Measurements from ENCODE around the gene CCDC186.

The CCDC186 gene

DNA sequence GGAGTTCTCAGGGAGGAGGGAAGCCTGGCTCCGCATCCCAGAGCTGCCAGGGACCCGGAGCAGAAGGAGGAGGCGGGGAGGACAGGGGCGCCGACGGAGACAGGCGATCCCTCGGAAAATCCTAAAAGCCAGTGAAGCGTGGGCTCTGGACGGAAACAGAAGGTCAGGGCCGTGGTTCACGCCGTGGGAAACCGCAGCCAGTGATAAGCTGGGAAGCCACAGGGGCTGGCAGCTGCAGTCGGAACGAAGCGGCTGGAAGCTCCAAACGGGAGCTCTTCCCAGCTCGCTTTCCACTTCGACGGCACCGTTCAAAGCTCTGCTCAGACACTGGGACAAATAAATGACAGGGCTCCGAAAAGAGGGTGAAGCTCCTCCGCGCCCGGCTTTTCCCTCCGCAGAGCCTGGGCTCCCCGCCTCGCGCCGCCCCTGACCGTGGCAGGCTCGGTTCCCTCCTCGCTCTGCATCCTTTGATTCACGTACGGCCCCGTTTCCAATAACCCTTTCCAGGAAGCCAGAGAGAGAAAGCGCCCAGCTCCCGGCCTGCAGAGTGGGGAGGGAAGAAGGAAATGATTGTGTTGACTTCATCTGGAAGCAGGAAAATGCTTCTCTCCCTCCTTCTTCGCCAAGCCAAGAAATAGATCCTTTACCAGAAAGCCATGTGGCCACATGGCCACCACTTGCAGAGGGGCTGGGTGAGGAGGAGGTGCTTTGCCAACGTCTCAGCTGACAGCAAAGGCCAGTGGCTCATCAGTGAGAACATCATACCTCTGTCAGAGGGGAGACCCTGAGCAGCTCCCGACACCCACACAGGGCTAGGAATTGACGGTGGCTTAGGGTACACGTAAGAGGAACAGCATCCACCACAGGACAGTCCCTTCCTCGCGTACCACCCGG, 72.9 kb downstream of the CCDC186 start:
- TF ChIP-seq, protein P1, sequence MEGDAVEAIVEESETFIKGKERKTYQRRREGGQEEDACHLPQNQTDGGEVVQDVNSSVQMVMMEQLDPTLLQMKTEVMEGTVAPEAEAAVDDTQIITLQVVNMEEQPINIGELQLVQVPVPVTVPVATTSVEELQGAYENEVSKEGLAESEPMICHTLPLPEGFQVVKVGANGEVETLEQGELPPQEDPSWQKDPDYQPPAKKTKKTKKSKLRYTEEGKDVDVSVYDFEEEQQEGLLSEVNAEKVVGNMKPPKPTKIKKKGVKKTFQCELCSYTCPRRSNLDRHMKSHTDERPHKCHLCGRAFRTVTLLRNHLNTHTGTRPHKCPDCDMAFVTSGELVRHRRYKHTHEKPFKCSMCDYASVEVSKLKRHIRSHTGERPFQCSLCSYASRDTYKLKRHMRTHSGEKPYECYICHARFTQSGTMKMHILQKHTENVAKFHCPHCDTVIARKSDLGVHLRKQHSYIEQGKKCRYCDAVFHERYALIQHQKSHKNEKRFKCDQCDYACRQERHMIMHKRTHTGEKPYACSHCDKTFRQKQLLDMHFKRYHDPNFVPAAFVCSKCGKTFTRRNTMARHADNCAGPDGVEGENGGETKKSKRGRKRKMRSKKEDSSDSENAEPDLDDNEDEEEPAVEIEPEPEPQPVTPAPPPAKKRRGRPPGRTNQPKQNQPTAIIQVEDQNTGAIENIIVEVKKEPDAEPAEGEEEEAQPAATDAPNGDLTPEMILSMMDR (conservative IDR thresholded peaks at IDR 0.05; ENCODE audit: low read depth, low read length) = no peak
- peak overlapping the region; percentile 42 for H3K4me3 ChIP-seq (ENCODE audit: low read length)
- DNase-seq (ENCODE audit: low read depth) = no peak

DNA sequence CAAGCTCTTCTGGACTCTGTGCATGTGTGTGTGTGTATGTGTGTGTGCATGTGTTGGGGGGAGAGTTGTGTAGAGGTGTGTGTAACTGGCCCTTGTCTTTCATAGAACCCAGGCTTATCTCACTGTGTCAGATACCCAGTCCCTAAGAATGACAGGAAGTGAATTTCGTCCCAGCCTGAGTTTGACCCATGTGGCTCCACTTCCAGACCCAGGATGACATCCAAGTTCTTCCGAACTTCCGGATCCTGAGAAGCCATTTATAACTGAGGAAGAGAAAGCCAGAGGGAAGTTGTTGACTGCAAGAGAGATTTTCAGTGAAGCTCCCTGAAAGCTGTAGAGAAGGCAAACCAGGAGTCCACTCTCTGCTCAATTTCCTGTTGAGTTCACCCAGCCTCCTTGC, 77.1 kb downstream of the CCDC186 start:
- DNase-seq (ENCODE audit: low read depth) = no peak
- H3K4me3 ChIP-seq (ENCODE audit: low read length) = no peak overlapping the region
- TF ChIP-seq, protein P1 (conservative IDR thresholded peaks at IDR 0.05; ENCODE audit: low read depth, low read length) = no peak

DNA sequence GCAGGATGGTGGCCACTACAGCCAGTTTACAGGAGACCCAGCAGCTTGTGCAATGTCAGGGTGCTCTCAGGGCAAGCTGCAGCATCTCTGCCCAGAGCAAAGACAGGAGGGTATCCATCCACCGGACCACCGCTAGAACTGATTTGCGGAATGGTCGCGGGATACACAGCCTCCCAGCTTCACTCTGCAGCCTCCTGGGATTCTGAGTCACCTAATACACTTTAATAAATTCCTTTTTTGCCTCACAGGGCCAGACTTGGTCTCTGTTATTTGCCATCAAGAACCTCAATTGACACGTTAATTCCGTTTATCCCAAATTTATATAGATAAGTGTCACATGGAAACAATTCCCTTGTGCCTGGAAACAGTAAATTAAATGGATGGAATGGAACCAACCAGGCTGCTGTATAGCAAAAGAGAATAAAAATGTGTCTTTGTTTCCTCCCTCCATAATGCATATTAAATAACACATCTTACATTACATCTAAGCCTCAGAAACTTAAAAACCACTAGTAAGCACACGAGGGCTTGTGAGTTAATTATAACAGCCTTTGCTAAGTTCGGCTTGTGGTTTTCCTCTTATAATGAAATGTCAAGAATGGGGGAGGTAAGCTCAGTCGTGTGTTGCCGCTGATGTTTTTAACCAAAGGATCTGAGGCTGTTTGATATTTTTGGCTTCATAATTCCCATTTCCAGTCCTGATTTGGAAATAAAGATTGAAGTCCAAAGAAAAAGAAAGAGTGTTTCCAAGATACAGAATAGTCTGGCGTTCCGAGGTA, 78.3 kb downstream of the CCDC186 start:
- DNase-seq (ENCODE audit: low read depth) = peak; percentile 44
- TF ChIP-seq, protein P1 (conservative IDR thresholded peaks at IDR 0.05; ENCODE audit: low read depth, low read length) = no peak
- no peak overlapping the region for H3K4me3 ChIP-seq (ENCODE audit: low read length)

DNA sequence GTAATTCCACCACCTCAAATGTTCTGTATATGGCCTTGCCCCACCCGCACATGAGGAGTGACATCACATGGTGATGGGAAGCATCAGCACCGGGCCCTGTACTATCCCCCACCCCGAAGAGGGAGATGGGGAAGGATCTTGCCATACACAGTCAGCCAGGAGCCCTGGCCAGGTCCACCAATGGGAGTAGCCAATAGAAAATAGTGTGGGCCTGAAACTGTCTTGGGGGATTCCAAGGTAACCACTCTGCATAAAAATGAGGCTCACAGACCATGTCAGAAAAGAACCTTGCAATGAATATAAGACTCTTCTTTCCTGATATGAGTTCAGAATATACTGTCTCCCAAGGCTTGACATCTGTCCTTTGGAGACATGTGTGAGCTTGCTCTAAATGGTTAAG, 79.2 kb downstream of the CCDC186 start:
- H3K4me3 ChIP-seq (ENCODE audit: low read length) = no peak overlapping the region
- TF ChIP-seq, protein P1 (conservative IDR thresholded peaks at IDR 0.05; ENCODE audit: low read depth, low read length) = no peak
- DNase-seq (ENCODE audit: low read depth) = no peak

DNA sequence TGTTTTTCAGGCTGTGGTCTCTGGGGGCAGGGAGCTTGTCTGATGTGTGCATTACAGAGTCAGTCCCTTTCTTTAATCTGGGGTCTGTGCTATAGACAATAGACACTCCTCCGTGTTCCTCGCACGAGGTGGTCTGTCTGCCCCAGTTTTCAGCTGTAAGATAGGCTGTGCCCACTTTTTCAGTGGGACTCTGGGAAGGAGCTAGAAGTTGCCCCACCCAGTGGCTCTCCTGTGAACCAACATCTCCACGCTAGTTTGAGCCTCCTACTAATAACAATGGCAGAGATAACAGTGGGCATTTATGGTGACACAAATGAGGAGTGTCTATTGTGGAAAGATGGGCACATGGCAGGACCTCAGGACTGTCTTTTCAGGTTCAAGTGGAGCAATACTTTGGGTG, 86.3 kb downstream of the CCDC186 start:
- no peak overlapping the region for H3K4me3 ChIP-seq (ENCODE audit: low read length)
- TF ChIP-seq, protein P1 (conservative IDR thresholded peaks at IDR 0.05; ENCODE audit: low read depth, low read length) = no peak
- DNase-seq (ENCODE audit: low read depth) = no peak

DNA sequence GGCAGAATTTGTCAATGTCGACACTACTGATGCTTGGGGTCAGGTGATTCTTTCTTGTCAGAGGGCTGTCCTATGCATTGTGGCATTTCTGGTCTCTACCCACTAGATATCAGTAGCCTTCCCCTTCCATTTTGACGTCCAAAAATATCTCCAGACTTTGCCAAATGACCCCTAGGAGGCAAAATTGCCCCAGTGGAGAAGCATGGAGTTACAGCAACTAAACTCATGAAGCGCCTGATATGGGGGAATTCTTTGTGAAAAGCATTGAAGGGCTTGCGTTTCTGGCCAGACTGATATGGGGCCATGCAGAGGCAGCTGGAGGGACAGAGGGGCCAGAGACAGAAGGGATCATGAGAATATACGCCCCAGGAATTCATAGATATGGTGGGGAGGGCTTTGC, 86.7 kb downstream of the CCDC186 start:
- no peak for DNase-seq (ENCODE audit: low read depth)
- TF ChIP-seq, protein P1 (conservative IDR thresholded peaks at IDR 0.05; ENCODE audit: low read depth, low read length) = peak; percentile 6
- H3K4me3 ChIP-seq (ENCODE audit: low read length) = no peak overlapping the region

Data from retinal pigment epithelial cell (primary cell).